ENCODE results near the gene RBM45.
"Not testable (repeated sequence)": the region's sequence is repeated elsewhere in the genome, so short reads cannot be mapped to it uniquely, and the experiment has no call there.

Gene RBM45

GRCh38 chr2:178108176-178108575 lies 4.1 kb upstream of the RBM45 start:
- DNase-seq (ENCODE audit: low read depth in 2 of 2) = no peak

GRCh38 chr2:178109813-178110212 lies 2.4 kb upstream of the RBM45 start:
- no peak for DNase-seq (ENCODE audit: low read depth in 2 of 2)

GRCh38 chr2:178110681-178111080 lies 1.6 kb upstream of the RBM45 start:
- DNase-seq (ENCODE audit: low read depth in 2 of 2) = no peak

GRCh38 chr2:178111743-178112142 lies 494 bp upstream of the RBM45 start:
- DNase-seq (ENCODE audit: low read depth in 2 of 2) = no peak

GRCh38 chr2:178114462-178114861 lies 2.2 kb downstream of the RBM45 start:
- no peak for DNase-seq (ENCODE audit: low read depth in 2 of 2)

- DNase-seq (ENCODE audit: low read depth in 2 of 2) = no peak
Observed at GRCh38 chr2:178115271-178115670, 3.0 kb downstream of the RBM45 start.

GRCh38 chr2:178117725-178118124 lies 5.5 kb downstream of the RBM45 start:
- no peak for DNase-seq (ENCODE audit: low read depth in 2 of 2)

GRCh38 chr2:178119179-178119922 lies 7.1 kb downstream of the RBM45 start:
- no peak for DNase-seq (ENCODE audit: low read depth in 2 of 2)

- no peak for DNase-seq (ENCODE audit: low read depth in 2 of 2)
Observed at GRCh38 chr2:178123163-178123562, 10.9 kb downstream of the RBM45 start.

GRCh38 chr2:178125125-178125524 lies 12.9 kb downstream of the RBM45 start:
- DNase-seq (ENCODE audit: low read depth in 2 of 2) = no peak

- no peak for DNase-seq (ENCODE audit: low read depth in 2 of 2)
Observed at GRCh38 chr2:178125862-178126261, 13.6 kb downstream of the RBM45 start.

GRCh38 chr2:178128836-178129630 lies 16.8 kb downstream of the RBM45 start:
- no peak for DNase-seq (ENCODE audit: low read depth in 2 of 2)

- DNase-seq (ENCODE audit: low read depth in 2 of 2) = no peak
Observed at GRCh38 chr2:178136321-178137025, 24.2 kb downstream of the RBM45 start.

GRCh38 chr2:178142274-178143065 lies 30.2 kb downstream of the RBM45 start:
- DNase-seq (ENCODE audit: low read depth in 2 of 2) = no peak

- no peak for DNase-seq (ENCODE audit: low read depth in 2 of 2)
Observed at GRCh38 chr2:178143481-178143880, 31.2 kb downstream of the RBM45 start.

- DNase-seq (ENCODE audit: low read depth in 2 of 2) = no peak
Observed at GRCh38 chr2:178152033-178152432, 39.8 kb downstream of the RBM45 start.

GRCh38 chr2:178152542-178152941 lies 40.3 kb downstream of the RBM45 start:
- DNase-seq (ENCODE audit: low read depth in 2 of 2) = no peak

GRCh38 chr2:178152977-178153376 lies 40.7 kb downstream of the RBM45 start:
- DNase-seq (ENCODE audit: low read depth in 2 of 2) = no peak

- not testable (repeated sequence) for DNase-seq (ENCODE audit: low read depth in 2 of 2)
Observed at GRCh38 chr2:178153878-178154277, 41.6 kb downstream of the RBM45 start.

GRCh38 chr2:178155524-178155923 lies 43.3 kb downstream of the RBM45 start:
- DNase-seq (ENCODE audit: low read depth in 2 of 2) = no peak

- no peak for DNase-seq (ENCODE audit: low read depth in 2 of 2)
Observed at GRCh38 chr2:178157574-178157973, 45.3 kb downstream of the RBM45 start.

- no peak for DNase-seq (ENCODE audit: low read depth in 2 of 2)
Observed at GRCh38 chr2:178159966-178160365, 47.7 kb downstream of the RBM45 start.

Data from activated CD4-positive, alpha-beta T cell treated with anti-CD3 and anti-CD28 coated beads for 24 hours (primary cell).